PFSK-1 (cell line): ENCODE data around the gene CARMIL1.

Experiments
- FOXP2 ChIP-seq: optimal IDR thresholded peaks from 2 replicates; pipeline ENCODE3; 2011; ENCODE audit warnings: borderline replicate concordance, control low read depth, inconsistent platforms; ENCODE audit not compliant: insufficient read depth; ENCODE audit errors: extremely low read length, extremely low read depth
- POLR2AphosphoS5 ChIP-seq: IDR thresholded peaks from 2 replicates; pipeline ENCODE4 v1.6.1; 2012; ENCODE audit warnings: low read depth, mild to moderate bottlenecking, control low read depth, low read length, moderate library complexity
- REST ChIP-seq, 2 experiments: IDR thresholded peaks; 2 replicates each; pipeline versions ENCODE4 v1.6.1 to v1.8.0; 2011 to 2012; ENCODE audit warnings: low read depth in 2 of 2, low read length in 2 of 2, control low read depth in 1 of 2, inconsistent platforms in 1 of 2, mild to moderate bottlenecking in 1 of 2, moderate library complexity in 1 of 2; ENCODE audit not compliant: insufficient read depth in 1 of 2
- SIN3A ChIP-seq: IDR thresholded peaks from 2 replicates; pipeline ENCODE4 v1.6.1; 2012; ENCODE audit warnings: mild to moderate bottlenecking, low read length, moderate library complexity, borderline replicate concordance; ENCODE audit not compliant: insufficient read depth
- TAF1 ChIP-seq: IDR thresholded peaks from 2 replicates; pipeline ENCODE4 v1.6.1; 2012; ENCODE audit warnings: low read length, control low read depth, borderline replicate concordance; ENCODE audit not compliant: insufficient read depth

CARMIL1 gene

GRCh38 chr6:25525078-25525477 is 245.9 kb downstream of the CARMIL1 start:
- TF ChIP-seq SIN3A (no peak), TAF1 (no peak), REST (IDR thresholded peaks at IDR 0.05; ENCODE audit: insufficient read depth in 1 of 2, low read depth in 2 of 2, low read length in 2 of 2) (no peak), POLR2AphosphoS5 (no peak), FOXP2 (no peak)

DNA sequence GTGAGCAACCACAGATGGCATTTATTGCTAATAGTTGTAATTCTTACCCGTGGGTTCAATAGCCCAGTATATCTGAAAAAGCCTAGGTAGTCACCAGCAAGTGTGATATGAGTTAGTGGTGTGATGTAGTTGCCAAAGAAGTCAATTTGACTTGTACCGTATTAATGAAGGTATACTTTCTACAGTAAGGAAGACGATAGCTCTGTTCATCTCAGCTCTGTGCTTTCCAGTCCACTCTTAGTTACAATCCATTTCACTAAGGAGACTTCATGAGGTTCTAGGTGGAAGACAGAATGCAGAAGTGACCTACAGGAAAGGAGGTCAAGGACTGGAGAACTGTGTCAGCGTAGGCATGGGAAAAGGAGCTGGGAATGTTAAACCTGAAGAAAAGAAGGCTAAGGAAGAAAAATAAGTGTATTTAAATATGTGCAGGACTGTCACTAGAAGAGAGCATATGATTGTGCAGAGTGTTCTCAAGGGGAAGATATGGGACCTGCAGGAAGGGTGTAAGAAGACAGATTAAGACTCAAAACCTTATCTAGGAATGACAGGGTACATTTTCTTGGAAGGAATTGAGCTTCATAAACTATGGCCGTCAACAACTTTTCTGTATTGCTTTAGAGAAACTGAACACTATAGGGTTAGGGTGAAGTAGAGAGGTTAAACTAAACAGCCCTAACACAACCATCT is 255.9 kb downstream of the CARMIL1 start:
- TF ChIP-seq SIN3A = no peak
- TF ChIP-seq TAF1 = no peak
- TF ChIP-seq FOXP2 = no peak
- TF ChIP-seq REST (IDR thresholded peaks at IDR 0.05; ENCODE audit: insufficient read depth in 1 of 2, low read depth in 2 of 2, low read length in 2 of 2) = no peak
- TF ChIP-seq POLR2AphosphoS5 = no peak

GRCh38 chr6:25535632-25536225 is 256.6 kb downstream of the CARMIL1 start:
- TF ChIP-seq REST (IDR thresholded peaks at IDR 0.05; ENCODE audit: insufficient read depth in 1 of 2, low read depth in 2 of 2, low read length in 2 of 2) (no peak), TAF1 (no peak), FOXP2 (no peak), POLR2AphosphoS5 (no peak), SIN3A (no peak)

- TF ChIP-seq TAF1 (no peak), FOXP2 (no peak)
These were observed 257.6 kb downstream of the CARMIL1 start for GRCh38 chr6:25536781-25537180.

- no peak for TF ChIP-seq POLR2AphosphoS5
- no peak for TF ChIP-seq TAF1
- TF ChIP-seq FOXP2 = no peak
- no peak for TF ChIP-seq REST (IDR thresholded peaks at IDR 0.05; ENCODE audit: insufficient read depth in 1 of 2, low read depth in 2 of 2, low read length in 2 of 2)
- TF ChIP-seq SIN3A = no peak
These were observed 258.3 kb downstream of the CARMIL1 start for GRCh38 chr6:25537349-25538018.
